ENCODE measurements around the gene AUTS2. TPM values are rescaled to one million over a fixed set of nuclear protein-coding genes. Genes with fewer than 3 reads are reported as not detected.
A peak's percentile ranks its signal among the peaks of the same experiment; 100 is the strongest.

Gene AUTS2
- total and polyA plus RNA-seq, 9 of the 15 experiments (the other 6 are each of a cell fraction or from before 2014, with no cell fraction given), result 0.58 TPM; not detected in 8

- TF ChIP-seq ARID1B (IDR thresholded peaks at IDR 0.05) (peak; percentile 95), TBL1XR1 (IDR thresholded peaks at IDR 0.05; ENCODE audit: low read length in 2 of 2) (peak; percentile 56 to 96; a peak in 2 of 4 replicates), ZNF696 (CRISPR knock-in tag; conservative IDR thresholded peaks at IDR 0.05) (no peak), ADNP (tag; IDR thresholded peaks at IDR 0.05) (no peak), SOX6 (IDR thresholded peaks at IDR 0.05) (peak; percentile 86), ZNF384 (IDR thresholded peaks at IDR 0.05; ENCODE audit: low read depth, low read length) (no peak), CHAMP1 (IDR thresholded peaks at IDR 0.05) (no peak), SMAD3 (CRISPR knock-in tag; conservative IDR thresholded peaks at IDR 0.05) (peak; percentile 81), RNF2 (IDR thresholded peaks at IDR 0.05) (peak; percentile 87), CCNT2 (IDR thresholded peaks at IDR 0.05; ENCODE audit: borderline replicate concordance, extremely low read depth, insufficient read length, low read depth, low read length) (peak; percentile 77), ATF1 (CRISPR knock-in tag; IDR thresholded peaks at IDR 0.05) (no peak), ATF1 (tag; IDR thresholded peaks at IDR 0.05) (peak; percentile 20)
- TF ChIP-seq, protein P1, sequence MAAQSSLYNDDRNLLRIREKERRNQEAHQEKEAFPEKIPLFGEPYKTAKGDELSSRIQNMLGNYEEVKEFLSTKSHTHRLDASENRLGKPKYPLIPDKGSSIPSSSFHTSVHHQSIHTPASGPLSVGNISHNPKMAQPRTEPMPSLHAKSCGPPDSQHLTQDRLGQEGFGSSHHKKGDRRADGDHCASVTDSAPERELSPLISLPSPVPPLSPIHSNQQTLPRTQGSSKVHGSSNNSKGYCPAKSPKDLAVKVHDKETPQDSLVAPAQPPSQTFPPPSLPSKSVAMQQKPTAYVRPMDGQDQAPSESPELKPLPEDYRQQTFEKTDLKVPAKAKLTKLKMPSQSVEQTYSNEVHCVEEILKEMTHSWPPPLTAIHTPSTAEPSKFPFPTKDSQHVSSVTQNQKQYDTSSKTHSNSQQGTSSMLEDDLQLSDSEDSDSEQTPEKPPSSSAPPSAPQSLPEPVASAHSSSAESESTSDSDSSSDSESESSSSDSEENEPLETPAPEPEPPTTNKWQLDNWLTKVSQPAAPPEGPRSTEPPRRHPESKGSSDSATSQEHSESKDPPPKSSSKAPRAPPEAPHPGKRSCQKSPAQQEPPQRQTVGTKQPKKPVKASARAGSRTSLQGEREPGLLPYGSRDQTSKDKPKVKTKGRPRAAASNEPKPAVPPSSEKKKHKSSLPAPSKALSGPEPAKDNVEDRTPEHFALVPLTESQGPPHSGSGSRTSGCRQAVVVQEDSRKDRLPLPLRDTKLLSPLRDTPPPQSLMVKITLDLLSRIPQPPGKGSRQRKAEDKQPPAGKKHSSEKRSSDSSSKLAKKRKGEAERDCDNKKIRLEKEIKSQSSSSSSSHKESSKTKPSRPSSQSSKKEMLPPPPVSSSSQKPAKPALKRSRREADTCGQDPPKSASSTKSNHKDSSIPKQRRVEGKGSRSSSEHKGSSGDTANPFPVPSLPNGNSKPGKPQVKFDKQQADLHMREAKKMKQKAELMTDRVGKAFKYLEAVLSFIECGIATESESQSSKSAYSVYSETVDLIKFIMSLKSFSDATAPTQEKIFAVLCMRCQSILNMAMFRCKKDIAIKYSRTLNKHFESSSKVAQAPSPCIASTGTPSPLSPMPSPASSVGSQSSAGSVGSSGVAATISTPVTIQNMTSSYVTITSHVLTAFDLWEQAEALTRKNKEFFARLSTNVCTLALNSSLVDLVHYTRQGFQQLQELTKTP (IDR thresholded peaks at IDR 0.05; ENCODE audit: low read depth in 1 of 2, partially characterized antibody in 2 of 2), result peak in 1 of 2 experiments; percentile 38
- TF ChIP-seq, protein P2, sequence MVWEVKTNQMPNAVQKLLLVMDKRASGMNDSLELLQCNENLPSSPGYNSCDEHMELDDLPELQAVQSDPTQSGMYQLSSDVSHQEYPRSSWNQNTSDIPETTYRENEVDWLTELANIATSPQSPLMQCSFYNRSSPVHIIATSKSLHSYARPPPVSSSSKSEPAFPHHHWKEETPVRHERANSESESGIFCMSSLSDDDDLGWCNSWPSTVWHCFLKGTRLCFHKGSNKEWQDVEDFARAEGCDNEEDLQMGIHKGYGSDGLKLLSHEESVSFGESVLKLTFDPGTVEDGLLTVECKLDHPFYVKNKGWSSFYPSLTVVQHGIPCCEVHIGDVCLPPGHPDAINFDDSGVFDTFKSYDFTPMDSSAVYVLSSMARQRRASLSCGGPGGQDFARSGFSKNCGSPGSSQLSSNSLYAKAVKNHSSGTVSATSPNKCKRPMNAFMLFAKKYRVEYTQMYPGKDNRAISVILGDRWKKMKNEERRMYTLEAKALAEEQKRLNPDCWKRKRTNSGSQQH (CRISPR knock-in tag; IDR thresholded peaks at IDR 0.05), result peak; percentile 60; the same call in 1 of the 2 replicates
- TF ChIP-seq, protein P3, sequence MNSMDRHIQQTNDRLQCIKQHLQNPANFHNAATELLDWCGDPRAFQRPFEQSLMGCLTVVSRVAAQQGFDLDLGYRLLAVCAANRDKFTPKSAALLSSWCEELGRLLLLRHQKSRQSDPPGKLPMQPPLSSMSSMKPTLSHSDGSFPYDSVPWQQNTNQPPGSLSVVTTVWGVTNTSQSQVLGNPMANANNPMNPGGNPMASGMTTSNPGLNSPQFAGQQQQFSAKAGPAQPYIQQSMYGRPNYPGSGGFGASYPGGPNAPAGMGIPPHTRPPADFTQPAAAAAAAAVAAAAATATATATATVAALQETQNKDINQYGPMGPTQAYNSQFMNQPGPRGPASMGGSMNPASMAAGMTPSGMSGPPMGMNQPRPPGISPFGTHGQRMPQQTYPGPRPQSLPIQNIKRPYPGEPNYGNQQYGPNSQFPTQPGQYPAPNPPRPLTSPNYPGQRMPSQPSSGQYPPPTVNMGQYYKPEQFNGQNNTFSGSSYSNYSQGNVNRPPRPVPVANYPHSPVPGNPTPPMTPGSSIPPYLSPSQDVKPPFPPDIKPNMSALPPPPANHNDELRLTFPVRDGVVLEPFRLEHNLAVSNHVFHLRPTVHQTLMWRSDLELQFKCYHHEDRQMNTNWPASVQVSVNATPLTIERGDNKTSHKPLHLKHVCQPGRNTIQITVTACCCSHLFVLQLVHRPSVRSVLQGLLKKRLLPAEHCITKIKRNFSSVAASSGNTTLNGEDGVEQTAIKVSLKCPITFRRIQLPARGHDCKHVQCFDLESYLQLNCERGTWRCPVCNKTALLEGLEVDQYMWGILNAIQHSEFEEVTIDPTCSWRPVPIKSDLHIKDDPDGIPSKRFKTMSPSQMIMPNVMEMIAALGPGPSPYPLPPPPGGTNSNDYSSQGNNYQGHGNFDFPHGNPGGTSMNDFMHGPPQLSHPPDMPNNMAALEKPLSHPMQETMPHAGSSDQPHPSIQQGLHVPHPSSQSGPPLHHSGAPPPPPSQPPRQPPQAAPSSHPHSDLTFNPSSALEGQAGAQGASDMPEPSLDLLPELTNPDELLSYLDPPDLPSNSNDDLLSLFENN (IDR thresholded peaks at IDR 0.05; ENCODE audit: low read depth in 2 of 2, low read length in 2 of 2), result peak in 1 of 2 experiments; percentile 89; a peak in 2 of 4 replicates
- TF ChIP-seq, protein P4, sequence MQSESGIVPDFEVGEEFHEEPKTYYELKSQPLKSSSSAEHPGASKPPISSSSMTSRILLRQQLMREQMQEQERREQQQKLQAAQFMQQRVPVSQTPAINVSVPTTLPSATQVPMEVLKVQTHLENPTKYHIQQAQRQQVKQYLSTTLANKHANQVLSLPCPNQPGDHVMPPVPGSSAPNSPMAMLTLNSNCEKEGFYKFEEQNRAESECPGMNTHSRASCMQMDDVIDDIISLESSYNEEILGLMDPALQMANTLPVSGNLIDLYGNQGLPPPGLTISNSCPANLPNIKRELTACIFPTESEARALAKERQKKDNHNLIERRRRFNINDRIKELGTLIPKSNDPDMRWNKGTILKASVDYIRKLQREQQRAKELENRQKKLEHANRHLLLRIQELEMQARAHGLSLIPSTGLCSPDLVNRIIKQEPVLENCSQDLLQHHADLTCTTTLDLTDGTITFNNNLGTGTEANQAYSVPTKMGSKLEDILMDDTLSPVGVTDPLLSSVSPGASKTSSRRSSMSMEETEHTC (IDR thresholded peaks at IDR 0.05), result no peak
Observed at GRCh38 chr7:70569335-70569819, 971.1 kb downstream of the AUTS2 start (continued).
